HL-60/S4 treated with phorbol 12-myristate 13-acetate at 8.2 ng/mL for 4 days and 3 days (cell line): ENCODE measurements around the gene ABCA13.

Experiments
- in situ Hi-C: fragments of 300-500 bp; cut with MboI; formaldehyde crosslinking; loops from 2 replicates; pipeline ENCODE4 v1.15.0; 2022; ENCODE audit warnings: low sequenced_read_pairs

The ABCA13 gene

GRCh38 chr7:48242846-48243245, 71.6 kb downstream of the ABCA13 start:
- in situ Hi-C loops: no loop called here

GRCh38 chr7:48244864-48245271, 73.6 kb downstream of the ABCA13 start:
- in situ Hi-C loops: no loop called here

GRCh38 chr7:48245751-48246472, 74.7 kb downstream of the ABCA13 start:
- in situ Hi-C loops: no loop called here

GRCh38 chr7:48249166-48249565, 77.9 kb downstream of the ABCA13 start:
- in situ Hi-C loops: no loop called here

- in situ Hi-C loops: no loop called here
These were observed 79.2 kb downstream of the ABCA13 start for GRCh38 chr7:48250441-48250951.

GRCh38 chr7:48251766-48252165, 80.5 kb downstream of the ABCA13 start:
- in situ Hi-C loops: no loop called here

- in situ Hi-C loops: no loop called here
These were observed 81.7 kb downstream of the ABCA13 start for GRCh38 chr7:48252995-48253394.

- in situ Hi-C loops: no loop called here
These were observed 83.8 kb downstream of the ABCA13 start for GRCh38 chr7:48255046-48255445.

- in situ Hi-C loops: no loop called here
These were observed 88.4 kb downstream of the ABCA13 start for GRCh38 chr7:48259463-48260280.

GRCh38 chr7:48261696-48262095, 90.4 kb downstream of the ABCA13 start:
- in situ Hi-C loops: no loop called here

- in situ Hi-C loops: no loop called here
These were observed 91.5 kb downstream of the ABCA13 start for GRCh38 chr7:48262606-48263310.

GRCh38 chr7:48263311-48263650, 92.0 kb downstream of the ABCA13 start:
- in situ Hi-C loops: no loop called here

GRCh38 chr7:48269066-48269465, 97.8 kb downstream of the ABCA13 start:
- in situ Hi-C loops: no loop called here

GRCh38 chr7:48274662-48275061, 103.4 kb downstream of the ABCA13 start:
- in situ Hi-C loops: no loop called here

GRCh38 chr7:48279420-48279819, 108.2 kb downstream of the ABCA13 start:
- in situ Hi-C loops: no loop called here

GRCh38 chr7:48280100-48280499, 108.8 kb downstream of the ABCA13 start:
- in situ Hi-C loops: no loop called here

- in situ Hi-C loops: no loop called here
These were observed 114.1 kb downstream of the ABCA13 start for GRCh38 chr7:48285373-48285772.

- in situ Hi-C loops: no loop called here
These were observed 115.6 kb downstream of the ABCA13 start for GRCh38 chr7:48286836-48287235.

- in situ Hi-C loops: no loop called here
These were observed 118.4 kb downstream of the ABCA13 start for GRCh38 chr7:48289656-48290055.

- in situ Hi-C loops: no loop called here
These were observed 121.7 kb downstream of the ABCA13 start for GRCh38 chr7:48292949-48293348.

GRCh38 chr7:48295296-48295971, 124.2 kb downstream of the ABCA13 start:
- in situ Hi-C loops: no loop called here
